ENCODE data around the gene DIRAS3.

- no peak for TF ChIP-seq CTCF (IDR thresholded peaks at IDR 0.05)
- TF ChIP-seq POLR2A (IDR thresholded peaks at IDR 0.05), result no peak
Measured at GRCh38 chr1:68081775-68082283, 31.4 kb upstream of the DIRAS3 start.

All from adrenal gland (tissue), 5 donors.